ENCODE data around the gene C5AR1. TPM values are rescaled to one million over a fixed set of nuclear protein-coding genes. Genes with fewer than 3 reads are reported as not detected.
A peak's percentile ranks its signal among the peaks of the same experiment; 100 is the strongest.
"Not testable (repeated sequence)": the region's sequence is repeated elsewhere in the genome, so short reads cannot be mapped to it uniquely, and the experiment has no call there.

Gene C5AR1
- total RNA-seq, 2 donors from 2014 or later: 1.3 to 7.6 TPM

DNA sequence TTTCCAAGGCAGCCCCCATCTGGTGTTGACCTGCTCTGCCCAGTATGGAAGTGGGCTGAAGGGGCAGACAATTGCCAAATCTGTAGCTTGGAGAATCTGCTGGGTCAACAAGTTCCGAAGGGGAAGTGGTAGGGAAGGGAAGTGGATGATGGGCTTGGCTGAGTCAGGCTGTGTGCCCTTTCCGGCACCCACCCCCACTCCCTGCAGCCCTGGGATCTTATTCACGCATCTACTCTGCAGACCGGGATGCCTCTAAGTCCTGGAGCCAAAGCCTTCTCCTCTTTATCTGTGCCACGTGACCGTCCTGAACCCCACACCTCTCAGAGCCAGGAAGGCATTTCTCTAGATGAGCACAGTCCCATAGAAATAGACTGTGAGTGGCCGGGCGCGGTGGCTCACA, 14.8 kb downstream of the C5AR1 start:
- Mint-ChIP-seq H3K27me3 (peaks cover 7 to 22% of the 10 kb centered on the region in 2 donors), H3K4me1 (ENCODE audit: low read depth in 2 of 2) (peaks cover 0 to 4% of the 10 kb centered on the region in 2 donors), H3K27ac (no peak overlapping the region), H3K4me3 (no peak overlapping the region), H3K9me3 (no peaks in the 10 kb centered on the region), H3K36me3 (no peaks in the 10 kb centered on the region)
- DNase-seq (ENCODE audit: low spot score) (no peak), ATAC-seq (no peak)

DNA sequence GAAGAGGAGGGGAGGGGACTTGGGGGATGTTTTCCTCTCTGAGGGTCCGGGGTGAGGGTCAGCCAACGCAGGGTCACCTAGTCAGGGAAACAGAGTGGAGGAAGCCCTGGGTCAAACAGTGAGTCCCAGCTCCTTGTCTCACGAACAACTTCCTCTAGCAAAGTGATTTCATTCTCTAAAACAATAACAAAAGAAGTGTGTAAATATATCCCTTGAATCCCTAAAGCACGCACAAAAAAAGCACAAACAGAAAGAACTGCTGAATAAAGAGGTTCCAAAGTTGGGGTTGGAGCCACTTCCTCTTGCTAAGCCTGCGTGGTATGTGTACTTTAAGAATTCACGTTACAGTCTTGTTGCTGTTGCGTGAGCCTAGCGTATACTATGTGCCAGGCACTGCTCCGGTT, 20.8 kb downstream of the C5AR1 start:
- ATAC-seq: no peak

DNA sequence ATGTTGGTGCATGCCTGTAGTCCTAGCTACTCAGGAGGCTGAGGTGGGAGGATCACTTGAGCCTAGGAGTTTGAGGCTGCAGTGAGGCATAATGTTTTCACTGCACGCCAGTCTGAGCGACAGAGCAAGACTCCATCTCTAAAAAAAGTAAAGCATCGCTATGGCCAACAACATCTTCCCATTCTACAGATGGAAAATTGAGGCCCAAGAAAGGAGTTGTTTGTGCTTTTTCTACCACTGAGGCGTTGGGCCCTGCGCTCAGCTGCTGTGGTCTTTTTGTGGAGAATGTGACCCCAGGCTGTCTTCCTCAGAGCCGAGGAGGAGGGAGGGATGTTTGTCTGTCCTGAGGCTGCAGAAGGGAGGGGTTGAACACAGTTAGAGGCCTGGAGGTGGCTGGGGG, 21.8 kb downstream of the C5AR1 start:
- no peak overlapping the region for H3K27ac Mint-ChIP-seq
- H3K9me3 Mint-ChIP-seq: no peaks in the 10 kb centered on the region
- no peak for ATAC-seq
- no peaks in the 10 kb centered on the region for H3K36me3 Mint-ChIP-seq
- H3K4me1 Mint-ChIP-seq (ENCODE audit: low read depth in 2 of 2): peaks cover 4 to 9% of the 10 kb centered on the region in 2 donors
- H3K4me3 Mint-ChIP-seq: no peak overlapping the region
- peaks cover 0 to 4% of the 10 kb centered on the region in 2 donors for H3K27me3 Mint-ChIP-seq
- peak; percentile 20 for DNase-seq (ENCODE audit: low spot score)

More for the DNA sequence above, 20.8 kb downstream of the C5AR1 start:
- H3K27ac Mint-ChIP-seq: no peak overlapping the region
- peaks cover 0 to 4% of the 10 kb centered on the region in 2 donors for H3K27me3 Mint-ChIP-seq
- H3K4me3 Mint-ChIP-seq: no peak overlapping the region
- no peak for DNase-seq (ENCODE audit: low spot score)
- H3K36me3 Mint-ChIP-seq: no peaks in the 10 kb centered on the region
- H3K9me3 Mint-ChIP-seq: no peaks in the 10 kb centered on the region
- peaks cover 0 to 3% of the 10 kb centered on the region in 2 donors for H3K4me1 Mint-ChIP-seq (ENCODE audit: low read depth in 2 of 2)

DNA sequence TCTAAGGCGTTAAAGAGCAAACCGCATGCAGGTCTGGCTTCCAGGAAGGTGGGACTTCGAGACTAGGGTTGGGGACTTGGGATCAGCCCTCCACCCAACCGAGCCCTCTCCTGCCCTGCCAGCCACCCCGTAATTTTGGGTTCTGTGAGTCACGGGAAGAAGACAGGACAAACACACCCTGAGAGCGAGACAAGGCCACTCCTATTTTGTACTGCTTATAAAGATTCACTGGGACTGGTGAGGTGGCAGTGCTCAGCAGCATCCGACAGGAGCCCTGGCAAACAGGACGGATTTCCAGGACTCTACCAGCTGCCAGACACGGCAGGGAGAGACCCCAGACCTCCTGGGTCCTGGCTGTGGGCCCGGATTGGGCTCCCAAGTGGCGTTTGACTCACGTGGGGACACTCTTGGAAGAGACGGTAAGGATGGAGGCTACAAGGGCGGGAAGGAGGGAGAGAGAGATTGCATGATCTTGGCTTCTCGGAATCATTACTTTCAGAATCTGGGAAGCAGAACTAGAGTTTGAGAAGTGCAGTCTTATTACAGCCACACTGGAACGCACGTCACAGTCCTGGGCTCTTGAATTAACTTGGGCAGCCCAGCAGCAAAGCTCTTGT, 22.4 kb downstream of the C5AR1 start, which contains the start of gene C5AR2:
Gene C5AR2, plus strand, starts transcription at position 245 of the 617 bp plus-strand sequence. CDS start 8,625 bp downstream, outside the sequence.
- no peaks in the 10 kb centered on the region for H3K9me3 Mint-ChIP-seq
- ATAC-seq: no peak
- H3K4me1 Mint-ChIP-seq (ENCODE audit: low read depth in 2 of 2): peaks cover 9 to 13% of the 10 kb centered on the region in 2 donors
- peak; percentile 60 for DNase-seq (ENCODE audit: low spot score)
- no peak within 1 kb of the TSS for H3K4me3 Mint-ChIP-seq
- H3K27me3 Mint-ChIP-seq: peaks cover 0 to 4% of the 10 kb centered on the region in 2 donors
- H3K36me3 Mint-ChIP-seq: no peaks in the 10 kb centered on the region
- H3K27ac Mint-ChIP-seq: no peak within 1 kb of the TSS

DNA sequence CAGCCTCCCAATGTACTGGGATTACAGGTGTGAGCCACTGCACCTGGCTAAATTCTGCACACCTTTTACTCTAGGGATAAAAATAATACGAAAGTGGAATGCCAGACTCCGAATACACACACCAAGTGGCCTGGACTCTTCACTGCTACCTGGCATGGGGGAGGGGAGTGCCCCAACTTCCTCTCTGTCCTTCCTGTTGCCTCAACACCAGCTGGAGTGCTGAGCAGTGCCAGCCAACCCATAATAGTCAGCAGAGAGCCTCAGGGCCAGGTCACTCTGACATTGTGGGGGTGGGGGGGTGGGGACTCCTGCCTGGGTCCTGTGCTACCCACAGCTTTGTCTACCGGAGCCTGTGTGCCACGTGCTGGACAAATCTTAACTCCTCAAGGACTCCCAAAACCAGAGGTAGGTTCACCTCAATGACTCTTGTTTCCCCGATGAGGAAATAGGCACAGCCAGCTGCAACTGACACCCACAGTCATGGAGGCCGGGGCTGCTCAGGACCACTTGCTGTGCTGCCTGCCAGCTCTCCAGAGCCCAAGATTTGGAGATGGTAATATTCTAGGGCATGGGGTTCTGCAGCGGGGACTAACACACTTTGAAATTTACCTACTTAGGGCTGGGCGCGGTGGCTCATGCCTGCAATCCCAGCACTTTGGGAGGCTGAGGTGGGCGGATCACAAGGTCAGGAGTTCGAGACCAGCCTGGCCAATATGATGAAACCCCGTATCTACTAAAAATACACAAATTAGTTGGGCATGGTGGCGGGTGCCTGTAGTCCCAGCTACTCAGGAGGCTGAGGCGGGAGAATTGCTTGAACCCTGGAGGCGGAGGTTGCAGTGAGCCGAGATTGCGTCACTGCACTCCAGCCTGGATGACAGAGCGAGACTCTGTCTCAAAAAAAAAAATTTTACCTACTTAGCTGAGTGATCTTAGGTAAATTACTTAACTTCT, 27.4 kb downstream of the C5AR1 start:
- not testable (repeated sequence) for H3K27me3 Mint-ChIP-seq; DNase-seq (ENCODE audit: low spot score); H3K9me3 Mint-ChIP-seq; H3K36me3 Mint-ChIP-seq
- Mint-ChIP-seq H3K4me1 (ENCODE audit: low read depth in 2 of 2) (peaks cover 9 to 19% of the 10 kb centered on the region in 2 donors), H3K27ac (peak overlapping the region; percentile 82 to 86), H3K4me3 (peak overlapping the region; percentile 76)
- ATAC-seq: peak; percentile 68 to 77

DNA sequence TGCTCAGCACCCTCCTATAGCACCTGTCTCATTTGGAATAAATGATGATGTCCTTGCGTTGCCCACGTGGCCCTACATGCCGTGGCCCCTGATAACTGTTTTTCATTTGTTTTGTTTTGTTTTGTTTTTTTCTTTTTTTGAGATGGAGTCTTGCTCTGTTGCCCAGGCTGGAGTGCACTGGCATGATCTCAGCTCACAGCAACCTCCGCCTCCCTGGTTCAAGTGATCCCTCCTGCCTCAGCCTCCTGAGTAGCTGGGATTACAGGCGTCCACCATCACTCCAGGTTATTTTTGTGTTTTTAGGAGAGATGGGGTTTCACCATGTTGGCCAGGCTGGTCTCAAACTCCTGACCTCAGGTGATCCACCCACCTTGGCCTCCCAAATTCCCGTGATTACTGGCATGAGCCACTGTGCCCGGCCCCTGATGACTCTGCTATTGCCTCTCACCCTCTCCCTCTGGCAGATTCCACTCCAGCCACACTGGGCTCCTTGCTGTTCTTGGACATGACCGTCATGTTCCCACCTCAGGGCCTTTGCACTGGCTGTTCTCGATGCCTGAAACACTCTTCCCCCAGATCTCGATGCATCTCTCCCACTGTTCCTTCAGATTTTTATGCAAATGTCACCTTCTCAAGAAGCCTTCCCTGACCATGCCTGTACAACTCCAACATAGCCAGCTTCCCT, 29.7 kb downstream of the C5AR1 start:
- Mint-ChIP-seq H3K4me3 (no peak overlapping the region), H3K4me1 (ENCODE audit: low read depth in 2 of 2) (peaks cover 9 to 19% of the 10 kb centered on the region in 2 donors), H3K27me3 (no peaks in the 10 kb centered on the region), H3K36me3 (no peaks in the 10 kb centered on the region), H3K27ac (peak overlapping the region in 1 of 2 donors; percentile 7), H3K9me3 (no peaks in the 10 kb centered on the region)
- DNase-seq (ENCODE audit: low spot score): no peak
- no peak for ATAC-seq

DNA sequence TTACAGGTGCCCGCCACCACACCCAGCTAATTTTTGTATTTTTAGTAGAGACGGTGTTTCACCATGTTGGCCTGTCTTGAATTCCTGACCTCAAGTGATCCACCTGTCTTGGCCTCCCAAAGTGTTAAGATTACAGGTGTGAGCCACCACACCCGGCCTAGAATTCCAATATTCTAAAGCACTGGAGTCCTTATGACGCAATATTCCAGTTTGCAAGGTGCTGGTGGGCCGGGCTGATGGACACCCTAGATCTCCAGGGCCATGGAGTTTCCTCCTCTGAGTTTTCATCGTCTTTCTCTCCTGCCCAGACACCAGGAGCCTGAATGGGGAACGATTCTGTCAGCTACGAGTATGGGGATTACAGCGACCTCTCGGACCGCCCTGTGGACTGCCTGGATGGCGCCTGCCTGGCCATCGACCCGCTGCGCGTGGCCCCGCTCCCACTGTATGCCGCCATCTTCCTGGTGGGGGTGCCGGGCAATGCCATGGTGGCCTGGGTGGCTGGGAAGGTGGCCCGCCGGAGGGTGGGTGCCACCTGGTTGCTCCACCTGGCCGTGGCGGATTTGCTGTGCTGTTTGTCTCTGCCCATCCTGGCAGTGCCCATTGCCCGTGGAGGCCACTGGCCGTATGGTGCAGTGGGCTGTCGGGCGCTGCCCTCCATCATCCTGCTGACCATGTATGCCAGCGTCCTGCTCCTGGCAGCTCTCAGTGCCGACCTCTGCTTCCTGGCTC, 31.0 kb downstream of the C5AR1 start:
- Mint-ChIP-seq H3K9me3 (no peaks in the 10 kb centered on the region), H3K4me3 (no peak overlapping the region), H3K4me1 (ENCODE audit: low read depth in 2 of 2) (peaks cover 9 to 16% of the 10 kb centered on the region in 2 donors), H3K36me3 (no peaks in the 10 kb centered on the region), H3K27me3 (no peaks in the 10 kb centered on the region), H3K27ac (no peak overlapping the region)
- ATAC-seq: no peak
- no peak for DNase-seq (ENCODE audit: low spot score)

DNA sequence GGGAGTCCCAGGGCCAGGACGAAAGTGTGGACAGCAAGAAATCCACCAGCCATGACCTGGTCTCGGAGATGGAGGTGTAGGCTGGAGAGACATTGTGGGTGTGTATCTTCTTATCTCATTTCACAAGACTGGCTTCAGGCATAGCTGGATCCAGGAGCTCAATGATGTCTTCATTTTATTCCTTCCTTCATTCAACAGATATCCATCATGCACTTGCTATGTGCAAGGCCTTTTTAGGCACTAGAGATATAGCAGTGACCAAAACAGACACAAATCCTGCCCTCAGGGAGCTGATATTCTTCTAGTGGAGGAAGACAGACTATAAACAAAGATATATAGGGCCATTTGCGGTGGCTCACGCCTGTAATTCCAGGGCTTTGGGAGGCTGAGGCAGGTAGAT, 32.1 kb downstream of the C5AR1 start:
- Mint-ChIP-seq H3K27ac (no peak overlapping the region), H3K36me3 (no peaks in the 10 kb centered on the region)

DNA sequence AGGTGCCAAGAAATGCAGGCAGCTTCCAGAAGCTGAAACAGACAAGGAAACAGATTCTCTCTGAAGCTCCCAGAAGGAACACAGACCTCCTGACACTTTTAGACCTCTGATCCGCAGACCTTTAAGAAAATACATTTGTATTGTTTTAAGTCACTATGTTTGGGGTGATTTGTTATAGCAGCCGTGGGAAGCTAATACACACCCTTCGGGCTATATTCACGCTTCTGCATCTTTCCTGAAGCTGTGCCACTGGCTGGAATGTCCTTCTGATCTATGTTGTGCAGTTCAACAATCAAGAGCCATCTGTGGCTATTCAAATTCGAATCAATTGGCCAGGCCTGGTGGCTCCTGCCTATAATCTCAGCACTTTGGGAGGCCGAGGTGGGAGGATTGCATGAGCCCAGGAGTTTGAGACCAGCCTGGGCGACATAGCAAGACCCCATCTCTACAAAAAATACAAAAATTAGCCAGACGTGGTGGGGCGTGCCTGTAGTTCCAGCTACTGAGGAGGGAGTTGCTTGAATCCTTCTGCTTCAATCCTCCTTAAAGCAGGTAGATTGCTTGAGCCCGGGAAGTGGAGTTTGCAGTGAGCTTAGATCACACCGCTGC, 33.6 kb downstream of the C5AR1 start:
- Mint-ChIP-seq H3K27ac (no peak overlapping the region), H3K9me3 (no peaks in the 10 kb centered on the region), H3K4me3 (no peak overlapping the region), H3K27me3 (no peaks in the 10 kb centered on the region), H3K36me3 (no peaks in the 10 kb centered on the region), H3K4me1 (ENCODE audit: low read depth in 2 of 2) (peaks cover 1 to 5% of the 10 kb centered on the region in 2 donors)
- ATAC-seq (no peak), DNase-seq (ENCODE audit: low spot score) (no peak)

More for the DNA sequence above, 32.1 kb downstream of the C5AR1 start:
- ATAC-seq (no peak), DNase-seq (ENCODE audit: low spot score) (no peak)
- Mint-ChIP-seq H3K27me3 (no peaks in the 10 kb centered on the region), H3K4me1 (ENCODE audit: low read depth in 2 of 2) (peaks cover 2 to 8% of the 10 kb centered on the region in 2 donors), H3K9me3 (no peaks in the 10 kb centered on the region), H3K4me3 (no peak overlapping the region)

DNA sequence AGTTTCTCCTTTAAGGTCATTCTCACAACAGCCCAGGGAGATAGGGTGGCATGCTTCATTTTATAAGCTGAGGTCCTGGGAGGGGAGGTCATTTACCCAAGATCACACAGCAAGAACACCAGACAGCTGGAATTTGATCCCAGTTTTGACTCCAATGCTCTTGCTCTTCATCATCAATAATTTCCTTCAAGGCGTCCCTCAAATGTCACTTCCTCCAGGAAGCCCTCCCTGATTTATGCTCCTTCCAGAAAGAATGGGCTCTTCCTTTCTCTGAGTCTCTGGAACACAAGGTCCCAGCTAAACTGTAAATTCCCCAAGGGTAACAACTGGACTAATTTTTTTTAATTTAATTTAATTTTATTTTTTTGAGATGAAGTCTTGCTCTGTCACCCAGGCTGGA, 34.8 kb downstream of the C5AR1 start:
- H3K9me3 Mint-ChIP-seq: no peaks in the 10 kb centered on the region
- no peaks in the 10 kb centered on the region for H3K36me3 Mint-ChIP-seq
- ATAC-seq (no peak), DNase-seq (ENCODE audit: low spot score) (no peak)
- no peak overlapping the region for H3K4me3 Mint-ChIP-seq
- H3K27me3 Mint-ChIP-seq: no peaks in the 10 kb centered on the region
- H3K4me1 Mint-ChIP-seq (ENCODE audit: low read depth in 2 of 2): peaks cover 11 to 14% of the 10 kb centered on the region in 2 donors
- H3K27ac Mint-ChIP-seq: no peak overlapping the region

DNA sequence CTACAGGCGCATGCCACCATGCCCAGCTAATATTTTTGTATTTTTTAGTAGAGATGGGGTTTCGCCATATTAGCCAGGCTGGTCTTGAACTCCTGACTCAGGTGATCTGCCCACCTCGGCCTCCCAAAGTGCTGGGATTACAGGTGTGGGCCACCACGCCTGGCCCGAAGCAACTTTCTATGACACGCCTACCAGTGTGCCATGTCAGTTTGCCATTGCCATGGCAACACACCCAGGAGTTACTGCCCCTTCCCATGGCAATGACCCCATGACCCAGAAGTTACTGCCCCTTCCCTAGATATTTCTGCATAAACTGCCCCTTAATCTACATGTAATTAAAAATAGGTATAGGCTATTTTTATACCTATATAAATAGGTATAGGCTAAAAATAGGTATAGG, 36.4 kb downstream of the C5AR1 start:
- H3K9me3 Mint-ChIP-seq; H3K27me3 Mint-ChIP-seq; H3K4me3 Mint-ChIP-seq; H3K27ac Mint-ChIP-seq; H3K36me3 Mint-ChIP-seq; ATAC-seq; DNase-seq (ENCODE audit: low spot score): not testable (repeated sequence)
- H3K4me1 Mint-ChIP-seq (ENCODE audit: low read depth in 2 of 2): peaks cover 26 to 27% of the 10 kb centered on the region in 2 donors

DNA sequence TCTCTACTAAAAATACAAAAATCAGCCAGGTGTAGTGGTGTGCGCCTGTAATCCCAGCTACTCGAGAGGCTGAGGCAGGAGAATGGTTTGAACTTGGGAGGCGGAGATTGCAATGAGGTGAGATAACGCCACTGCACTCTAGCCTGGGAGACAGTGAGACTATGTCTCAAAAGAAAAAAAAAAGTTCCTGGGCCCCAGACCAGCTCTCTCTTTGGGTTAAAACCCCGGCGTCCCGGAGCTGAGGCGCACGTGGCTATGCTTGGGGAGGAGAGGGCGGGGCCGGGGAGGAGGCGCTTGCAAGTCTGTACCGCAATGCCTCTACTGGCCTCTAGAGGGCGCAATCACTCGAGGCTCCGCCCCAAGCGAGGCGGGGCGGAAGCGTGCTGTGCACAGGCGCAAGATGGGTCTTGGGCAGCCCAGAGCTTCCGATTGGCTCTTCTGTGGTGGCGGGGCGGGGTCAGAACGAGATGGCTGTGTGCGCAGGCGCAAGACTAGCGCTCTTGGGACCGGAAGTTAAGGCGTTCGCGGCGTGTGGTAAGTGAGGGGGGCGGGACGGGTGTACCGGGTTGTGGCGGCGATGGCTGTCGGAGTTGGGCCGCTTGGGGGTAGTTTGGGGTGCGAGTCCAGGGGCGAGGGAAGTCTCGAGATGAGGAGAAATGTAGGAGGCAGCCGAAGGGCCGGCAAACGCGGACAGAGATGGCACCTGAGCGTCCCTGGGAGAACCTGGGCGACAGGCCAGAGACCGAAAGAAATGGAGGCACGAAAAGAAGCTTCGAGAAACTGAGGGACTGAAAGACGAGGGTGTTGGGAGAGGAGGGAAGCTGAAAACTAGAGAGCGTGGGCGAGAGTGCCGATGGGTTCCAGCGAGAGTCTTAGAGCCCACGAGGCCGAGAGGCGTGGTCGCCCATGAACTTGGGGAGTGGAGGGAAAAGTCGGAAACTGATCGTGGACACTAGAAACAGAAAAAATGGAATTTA, 39.4 kb downstream of the C5AR1 start, which contains the start of gene DHX34:
Gene DHX34, plus strand, starts transcription at position 497 of the 977 bp plus-strand sequence. CDS start 3,716 bp downstream, outside the sequence.
- H3K27ac Mint-ChIP-seq: peak within 1 kb of the TSS; percentile 79 to 83
- peaks cover 27 to 31% of the 10 kb centered on the region in 2 donors for H3K4me1 Mint-ChIP-seq (ENCODE audit: low read depth in 2 of 2)
- peak; percentile 98 for DNase-seq (ENCODE audit: low spot score)
- H3K4me3 Mint-ChIP-seq: peak within 1 kb of the TSS; percentile 90
- H3K36me3 Mint-ChIP-seq: peaks cover 6% of the 10 kb centered on the region
- H3K27me3 Mint-ChIP-seq: no peaks in the 10 kb centered on the region
- ATAC-seq: peak; percentile 99 to 100
- H3K9me3 Mint-ChIP-seq: no peaks in the 10 kb centered on the region
